K562 (cell line): Measurements from ENCODE around the gene PIK3CB. TPM values are rescaled to one million over a fixed set of nuclear protein-coding genes. Genes with fewer than 3 reads are reported as not detected.
A peak's percentile ranks its signal among the peaks of the same experiment; 100 is the strongest.

ENCODE experiments used
- ARHGAP35 ChIP-seq: fragments of 450-650 bp; IDR thresholded peaks from 2 replicates; pipeline ENCODE4 v1.6.1; 2018; ENCODE audit not compliant: partially characterized antibody
- CBX3 ChIP-seq, 2 experiments: IDR thresholded peaks; 1 replicate in 1 of 2; 2 replicates in 1 of 2; pipeline ENCODE4 v1.6.1; 2012; ENCODE audit warnings: inconsistent platforms in 2 of 2, low read length in 2 of 2, borderline replicate concordance in 1 of 2, control low read depth in 1 of 2
- DEAF1 ChIP-seq: fragments of 450-650 bp; formaldehyde crosslinking; IDR thresholded peaks from 2 replicates; pipeline ENCODE4 v1.4.0; 2020; ENCODE audit warnings: mild to moderate bottlenecking, moderate library complexity
- E2F1 ChIP-seq: sonication (generic); formaldehyde crosslinking; IDR thresholded peaks from 2 replicates; pipeline ENCODE4 v1.8.1; 2023; ENCODE audit warnings: mild to moderate bottlenecking, missing genetic modification reagents, moderate library complexity
- E4F1 ChIP-seq: fragments of 250-450 bp; sonication (Bioruptor Pico); IDR thresholded peaks from 2 replicates; pipeline ENCODE4 v1.5.0; 2021; ENCODE audit warnings: mild to moderate bottlenecking, borderline replicate concordance
- ETS2 ChIP-seq: IDR thresholded peaks from 2 replicates; pipeline ENCODE4 v1.6.1; 2016; ENCODE audit warnings: borderline replicate concordance, missing genetic modification characterization, mild to moderate bottlenecking, moderate library complexity, missing compliant biosample characterization; ENCODE audit not compliant: poor library complexity, severe bottlenecking
- HMGXB4 ChIP-seq: sonication (generic); formaldehyde crosslinking; IDR thresholded peaks from 2 replicates; pipeline ENCODE4 v1.8.1; 2023; ENCODE audit warnings: mild to moderate bottlenecking, missing genetic modification reagents
- ID3 ChIP-seq, 2 experiments: fragments of 250-450 bp in 1 of 2; fragments of 450-650 bp in 1 of 2; sonication (Bioruptor Pico) in 1 of 2; IDR thresholded peaks; 2 replicates each; pipeline versions ENCODE4 v1.6.1 to v1.8.0; 2016 to 2021; ENCODE audit warnings: mild to moderate bottlenecking in 2 of 2, moderate library complexity in 2 of 2, missing compliant biosample characterization in 1 of 2, missing genetic modification characterization in 1 of 2
- JUND ChIP-seq, 2 experiments: IDR thresholded peaks; 2 replicates in 1 of 2; 3 replicates in 1 of 2; pipeline ENCODE4 v1.6.1; 2011; ENCODE audit warnings: borderline replicate concordance in 2 of 2, low read depth in 2 of 2, low read length in 2 of 2, improper control_type of control experiment in 1 of 2, missing biosample characterization in 1 of 2, missing genetic modification characterization in 1 of 2, missing genetic modification reagents in 1 of 2
- KLF13 ChIP-seq: fragments of 450-650 bp; IDR thresholded peaks from 2 replicates; pipeline ENCODE4 v1.6.1; 2016; ENCODE audit warnings: missing genetic modification characterization, low read depth, mild to moderate bottlenecking, missing compliant biosample characterization, moderate library complexity, borderline replicate concordance
- MTA1 ChIP-seq: fragments of 450-650 bp; IDR thresholded peaks from 2 replicates; pipeline ENCODE4 v1.6.1; 2017; ENCODE audit warnings: borderline replicate concordance
- NCOR1 ChIP-seq: fragments of 450-650 bp; IDR thresholded peaks from 2 replicates; pipeline ENCODE4 v1.6.1; 2016; ENCODE audit warnings: mild to moderate bottlenecking, moderate library complexity
- ZNF717 ChIP-seq: fragments of 250-450 bp; sonication (Bioruptor Pico); IDR thresholded peaks from 2 replicates; pipeline ENCODE4 v1.5.0; 2021
- polyA plus RNA-seq, 8 experiments: library from polyadenylated mRNA; depleted of rRNA in 4 of 8; stranded (reverse) in 5 of 8; unstranded in 3 of 8; fragments of >200 nt; fragmentation: Nextera tagmentation in 2 of 8; fragmentation: Illumina TruSeq in 1 of 8; extraction: Ambion mirVana in 2 of 8; extraction: Trizol in 1 of 8; gene quantifications; 2 replicates each; pipeline versions ENCODE4 v1.2.1 to v1.2.3, GENCODE V29; 2011 to 2014; ENCODE audit warnings: inconsistent platforms in 1 of 8, missing spikeins in 1 of 8
- total RNA-seq, 7 experiments: library from RNA; depleted of rRNA in 6 of 7; stranded (reverse); fragments of >200 nt in 6 of 7; fragmentation: Illumina TruSeq in 2 of 7; extraction: Trizol in 2 of 7; gene quantifications; 2 replicates each; pipeline versions ENCODE4 v1.2.1 to v1.2.3, GENCODE V29; 2011 to 2021; ENCODE audit warnings: low replicate concordance in 1 of 7

Gene PIK3CB
- total and polyA plus RNA-seq, 9 of the 15 experiments (the other 6 are each of a cell fraction or from before 2014, with no cell fraction given): 15.3 to 62.6 (median 28.3) TPM

- TF ChIP-seq HMGXB4 (CRISPR knock-in tag) (no peak), CBX3 (IDR thresholded peaks at IDR 0.05; ENCODE audit: borderline replicate concordance in 1 of 2, low read length in 2 of 2) (no peak; a peak in 1 of 3 replicates), NCOR1 (peak; percentile 55; the same call in 1 of the 2 replicates), E2F1 (no peak), E4F1 (CRISPR knock-in tag) (no peak), ETS2 (tag) (no peak), KLF13 (tag) (no peak), ID3 (CRISPR knock-in tag; IDR thresholded peaks at IDR 0.05) (no peak), ID3 (tag; IDR thresholded peaks at IDR 0.05) (0 out of 2 replicates have a peak, but pooled peaks have one; percentile 67), JUND (IDR thresholded peaks at IDR 0.05; ENCODE audit: borderline replicate concordance, low read depth, low read length) (peak; percentile 60; the same call in 1 of the 2 replicates), JUND (tag; IDR thresholded peaks at IDR 0.05; ENCODE audit: borderline replicate concordance, low read depth, low read length) (peak; percentile 62; the same call in 1 of the 3 replicates), ZNF717 (CRISPR knock-in tag) (no peak), MTA1 (0 out of 2 replicates have a peak, but pooled peaks have one; percentile 21), DEAF1 (CRISPR knock-in tag) (0 out of 2 replicates have a peak, but pooled peaks have one; percentile 6), ARHGAP35 (no peak)
Observed at GRCh38 chr3:138686771-138687221, 147.9 kb downstream of the PIK3CB start (continued).
